GM10847 (cell line): Measurements from ENCODE around the gene TTC31.

Experiments used
- POLR2A ChIP-seq: IDR thresholded peaks from 2 replicates; pipeline ENCODE4 v1.6.1; 2011; ENCODE audit not compliant: insufficient read length; ENCODE audit errors: extremely low read depth

Gene TTC31

GRCh38 chr2:74537140-74537539, 54.3 kb downstream of the TTC31 start:
- TF ChIP-seq POLR2A = no peak

GRCh38 chr2:74538881-74539339, 56.0 kb downstream of the TTC31 start:
- no peak for TF ChIP-seq POLR2A

DNA sequence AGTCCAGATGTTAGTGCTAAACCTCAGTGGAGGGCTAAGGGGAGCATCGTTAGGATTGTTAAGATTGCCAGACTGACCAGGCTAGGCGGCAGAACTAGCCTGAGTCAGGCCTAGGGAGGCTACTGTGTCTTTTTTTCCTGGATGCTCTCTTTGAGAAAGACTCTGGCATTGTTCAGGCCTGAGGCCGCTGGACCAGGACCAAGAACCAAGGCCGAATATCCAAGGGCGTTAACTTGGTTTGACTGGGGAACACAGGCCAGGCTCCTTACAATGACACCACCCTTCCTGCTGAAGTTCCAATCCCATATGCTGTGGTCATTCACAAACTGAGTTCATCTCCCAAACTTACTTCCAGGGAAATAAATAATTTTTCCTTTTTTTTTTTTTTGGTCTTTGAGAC, 57.4 kb downstream of the TTC31 start:
- no peak for TF ChIP-seq POLR2A

DNA sequence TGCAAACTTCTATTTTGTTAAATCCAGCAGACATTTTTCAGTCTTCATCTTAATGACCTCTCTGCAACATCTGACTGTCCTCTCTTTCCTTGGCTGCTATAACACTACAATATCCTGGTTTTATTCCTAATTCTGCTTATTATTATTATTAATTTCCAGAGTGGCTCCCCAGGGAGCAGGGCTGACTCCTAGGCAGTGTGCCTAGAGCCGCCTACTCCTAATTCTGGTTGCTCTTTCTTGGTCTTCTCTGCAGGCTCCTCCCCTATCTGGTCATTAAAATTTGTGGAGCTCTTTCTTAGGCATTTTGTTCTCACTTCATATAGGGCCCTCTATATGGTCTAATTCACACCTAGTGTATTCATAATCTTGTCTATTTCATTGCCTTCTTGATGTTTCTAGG, 60.1 kb downstream of the TTC31 start:
- no peak for TF ChIP-seq POLR2A
